Ramos (cell line): ENCODE measurements around the gene CTDSP2.
"Not testable (repeated sequence)": the region's sequence is repeated elsewhere in the genome, so short reads cannot be mapped to it uniquely, and the experiment has no call there.

Source experiments
- in situ Hi-C: fragments of 300-500 bp; cut with MboI; formaldehyde crosslinking; loops from one replicate; pipeline ENCODE4 v1.14.3; 2022; ENCODE audit warnings: low sequenced_read_pairs; ENCODE audit not compliant: unreplicated experiment

CTDSP2 gene

GRCh38 chr12:57860883-57861282 lies 14.4 kb upstream of the CTDSP2 start:
- in situ Hi-C loops: not testable (repeated sequence)

- in situ Hi-C loops: no loop called here
These were observed 12.6 kb upstream of the CTDSP2 start for GRCh38 chr12:57859121-57859520.

- in situ Hi-C loops: not testable (repeated sequence)
These were observed 11.6 kb upstream of the CTDSP2 start for GRCh38 chr12:57858123-57858522.

GRCh38 chr12:57854965-57855364 lies 8.4 kb upstream of the CTDSP2 start:
- in situ Hi-C loops: no loop called here

GRCh38 chr12:57853864-57854556 lies 7.5 kb upstream of the CTDSP2 start:
- in situ Hi-C loops: no loop called here

- in situ Hi-C loops: no loop called here
These were observed 6.3 kb upstream of the CTDSP2 start for GRCh38 chr12:57852620-57853500.

- in situ Hi-C loops: no loop called here
These were observed 5.7 kb upstream of the CTDSP2 start for GRCh38 chr12:57852200-57852599.

GRCh38 chr12:57851552-57851951 lies 5.0 kb upstream of the CTDSP2 start:
- in situ Hi-C loops: no loop called here

GRCh38 chr12:57850854-57851430 lies 4.4 kb upstream of the CTDSP2 start:
- in situ Hi-C loops: no loop called here

- in situ Hi-C loops: not testable (repeated sequence)
These were observed 2.9 kb upstream of the CTDSP2 start for GRCh38 chr12:57849447-57849846.

- in situ Hi-C loops: no loop called here
These were observed 2.5 kb upstream of the CTDSP2 start for GRCh38 chr12:57849035-57849434.

- in situ Hi-C loops: no loop called here
These were observed 1.7 kb upstream of the CTDSP2 start for GRCh38 chr12:57848208-57848607.

GRCh38 chr12:57846285-57846576 lies 298 bp downstream of the CTDSP2 start:
- in situ Hi-C loops: no loop called here

- in situ Hi-C loops: no loop called here
These were observed 848 bp downstream of the CTDSP2 start for GRCh38 chr12:57845478-57846284.

GRCh38 chr12:57844709-57845477 lies 1.6 kb downstream of the CTDSP2 start:
- in situ Hi-C loops: no loop called here

- in situ Hi-C loops: no loop called here
These were observed 3.9 kb downstream of the CTDSP2 start for GRCh38 chr12:57842342-57843294.

- in situ Hi-C loops: no loop called here
These were observed 5.1 kb downstream of the CTDSP2 start for GRCh38 chr12:57841445-57841844.

GRCh38 chr12:57840726-57841125 lies 5.8 kb downstream of the CTDSP2 start:
- in situ Hi-C loops: no loop called here

GRCh38 chr12:57839996-57840395 lies 6.5 kb downstream of the CTDSP2 start:
- in situ Hi-C loops: no loop called here
